Osteocyte (in vitro differentiated cells): Measurements from ENCODE around the gene KCNN1. TPM values are rescaled to one million over a fixed set of nuclear protein-coding genes. Genes with fewer than 3 reads are reported as not detected.
"Not testable (repeated sequence)": the region's sequence is repeated elsewhere in the genome, so short reads cannot be mapped to it uniquely, and the experiment has no call there.

Experiments used
- DNase-seq: peaks from one replicate; pipeline ENCODE4 v3.0.0; 2021; ENCODE audit warnings: mixed read lengths; ENCODE audit not compliant: unreplicated experiment; ENCODE audit errors: extremely low spot score
- H3K27ac Mint-ChIP-seq: one replicate; pipeline ENCODE4 v1.8.0; 2021; ENCODE audit warnings: mild to moderate bottlenecking, mixed read lengths; ENCODE audit not compliant: unreplicated experiment
- H3K27me3 Mint-ChIP-seq: one replicate; pipeline ENCODE4 v1.8.0; 2021; ENCODE audit warnings: mixed read lengths; ENCODE audit not compliant: unreplicated experiment
- H3K36me3 Mint-ChIP-seq: one replicate; pipeline ENCODE4 v1.8.0; 2021; ENCODE audit warnings: mixed read lengths; ENCODE audit not compliant: unreplicated experiment
- H3K4me1 Mint-ChIP-seq: one replicate; pipeline ENCODE4 v1.8.0; 2021; ENCODE audit warnings: mixed read lengths; ENCODE audit not compliant: unreplicated experiment
- H3K4me3 Mint-ChIP-seq: one replicate; pipeline ENCODE4 v1.8.0; 2021; ENCODE audit warnings: mild to moderate bottlenecking, moderate library complexity, mixed read lengths; ENCODE audit not compliant: unreplicated experiment
- H3K9me3 Mint-ChIP-seq: one replicate; pipeline ENCODE4 v1.8.0; 2021; ENCODE audit warnings: mixed read lengths; ENCODE audit not compliant: unreplicated experiment
- long read RNA-seq: library from polyadenylated mRNA; unstranded; transcript quantifications from one replicate; pipeline ENCODE4 v2.0.0, GENCODE V29; 2021
- total RNA-seq: library from RNA; stranded (reverse); gene quantifications from 2 replicates; pipeline ENCODE4 v1.2.1, GENCODE V29; 2021
- TF ChIP-seq, protein P1 (sequence below): fragments of 200-600 bp; sonication (generic); IDR thresholded peaks from 2 replicates; pipeline ENCODE4 v1.5.0; 2021; ENCODE audit warnings: antibody characterized with exemption, mild to moderate bottlenecking, moderate library complexity

KCNN1 gene
- not detected in 2 replicates for total RNA-seq
- long read RNA-seq, result 0 reads

DNA sequence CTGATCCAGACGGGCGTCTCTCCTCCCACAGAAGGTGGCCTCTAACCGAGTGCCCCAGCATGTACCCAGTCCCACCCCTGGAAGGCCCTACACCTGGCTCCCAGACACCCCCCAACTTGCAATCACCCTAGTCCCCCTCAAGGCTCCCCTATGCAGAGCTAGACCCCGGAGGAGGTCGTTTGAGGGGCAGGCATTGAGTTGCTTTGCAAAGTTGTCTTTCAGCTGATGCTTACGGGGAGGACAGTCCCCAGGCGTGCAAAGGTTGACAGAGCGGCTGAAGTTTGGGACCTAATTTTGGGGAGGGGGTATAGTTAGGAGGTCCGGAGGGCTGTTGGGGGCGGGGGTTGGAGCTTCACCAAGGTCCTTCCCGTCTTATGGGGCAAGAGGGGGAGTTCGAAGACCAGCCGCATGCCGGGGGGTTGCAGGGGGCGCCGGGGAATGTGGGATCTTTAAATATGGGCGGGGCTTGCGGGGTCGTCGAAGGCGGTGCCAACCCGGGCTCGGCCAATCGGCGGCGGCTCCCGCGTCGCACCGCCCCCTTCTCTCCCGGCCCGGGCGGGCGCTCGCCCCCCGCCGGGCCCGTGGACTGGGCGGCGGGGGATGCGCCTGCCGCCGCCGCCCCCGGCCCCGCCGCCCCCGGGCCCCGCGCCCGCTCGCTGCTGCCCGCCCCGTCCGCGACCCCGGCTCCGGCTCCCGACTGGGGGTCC, at the start of gene KCNN1:
Gene KCNN1, plus strand, starts transcription at position 558 of the 707 bp plus-strand sequence. CDS start 6,782 bp downstream, outside the sequence.
- DNase-seq, result no peak
- Mint-ChIP-seq H3K27me3 (peaks cover 45% of the 10 kb centered on the region), H3K9me3 (no peaks in the 10 kb centered on the region), H3K4me1 (peaks cover 7% of the 10 kb centered on the region), H3K36me3 (no peaks in the 10 kb centered on the region), H3K4me3 (peak within 1 kb of the TSS; percentile 52), H3K27ac (no peak within 1 kb of the TSS)
- TF ChIP-seq, protein P1, sequence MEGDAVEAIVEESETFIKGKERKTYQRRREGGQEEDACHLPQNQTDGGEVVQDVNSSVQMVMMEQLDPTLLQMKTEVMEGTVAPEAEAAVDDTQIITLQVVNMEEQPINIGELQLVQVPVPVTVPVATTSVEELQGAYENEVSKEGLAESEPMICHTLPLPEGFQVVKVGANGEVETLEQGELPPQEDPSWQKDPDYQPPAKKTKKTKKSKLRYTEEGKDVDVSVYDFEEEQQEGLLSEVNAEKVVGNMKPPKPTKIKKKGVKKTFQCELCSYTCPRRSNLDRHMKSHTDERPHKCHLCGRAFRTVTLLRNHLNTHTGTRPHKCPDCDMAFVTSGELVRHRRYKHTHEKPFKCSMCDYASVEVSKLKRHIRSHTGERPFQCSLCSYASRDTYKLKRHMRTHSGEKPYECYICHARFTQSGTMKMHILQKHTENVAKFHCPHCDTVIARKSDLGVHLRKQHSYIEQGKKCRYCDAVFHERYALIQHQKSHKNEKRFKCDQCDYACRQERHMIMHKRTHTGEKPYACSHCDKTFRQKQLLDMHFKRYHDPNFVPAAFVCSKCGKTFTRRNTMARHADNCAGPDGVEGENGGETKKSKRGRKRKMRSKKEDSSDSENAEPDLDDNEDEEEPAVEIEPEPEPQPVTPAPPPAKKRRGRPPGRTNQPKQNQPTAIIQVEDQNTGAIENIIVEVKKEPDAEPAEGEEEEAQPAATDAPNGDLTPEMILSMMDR, result no peak

DNA sequence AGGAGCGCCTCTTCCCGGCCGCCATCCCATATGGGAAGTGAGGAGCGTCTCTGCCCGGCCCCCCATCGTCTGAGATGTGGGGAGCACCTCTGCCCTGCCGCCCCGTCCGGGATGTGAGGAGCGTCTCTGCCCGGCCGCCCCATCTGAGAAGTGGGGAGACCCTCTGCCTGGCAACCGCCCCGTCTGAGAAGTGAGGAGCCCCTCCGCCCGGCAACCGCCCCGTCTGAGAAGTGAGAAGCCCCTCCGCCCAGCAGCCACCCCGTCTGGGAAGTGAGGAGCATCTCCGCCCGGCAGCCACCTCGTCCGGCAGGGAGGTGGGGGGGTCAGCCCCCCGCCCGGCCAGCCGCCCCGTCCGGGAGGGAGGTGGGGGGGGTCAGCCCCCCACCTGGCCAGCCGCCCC, 48.8 kb upstream of the KCNN1 start:
- H3K4me3 Mint-ChIP-seq, result not testable (repeated sequence)

DNA sequence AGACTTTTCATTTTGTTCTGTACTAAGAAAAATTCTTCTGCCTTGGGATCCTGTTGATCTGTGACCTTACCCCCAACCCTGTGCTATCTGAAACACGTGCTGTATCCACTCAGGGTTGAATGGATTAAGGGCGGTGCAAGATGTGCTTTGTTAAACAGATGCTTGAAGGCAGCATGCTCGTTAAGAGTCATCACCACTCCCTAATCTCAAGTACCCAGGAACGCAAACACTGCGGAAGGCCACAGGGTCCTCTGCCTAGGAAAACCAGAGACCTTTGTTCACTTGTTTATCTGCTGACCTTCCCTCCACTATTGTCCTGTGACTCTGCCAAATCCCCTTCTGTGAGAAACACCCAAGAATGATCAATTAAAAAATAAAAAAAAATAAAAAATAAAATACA, 47.8 kb upstream of the KCNN1 start:
- not testable (repeated sequence) for H3K27me3 Mint-ChIP-seq, DNase-seq, H3K36me3 Mint-ChIP-seq, H3K27ac Mint-ChIP-seq, H3K4me1 Mint-ChIP-seq, H3K4me3 Mint-ChIP-seq, H3K9me3 Mint-ChIP-seq

More for the DNA sequence above, 48.8 kb upstream of the KCNN1 start:
- H3K4me1 Mint-ChIP-seq, H3K9me3 Mint-ChIP-seq, H3K27me3 Mint-ChIP-seq, H3K36me3 Mint-ChIP-seq, H3K27ac Mint-ChIP-seq, DNase-seq: not testable (repeated sequence)

DNA sequence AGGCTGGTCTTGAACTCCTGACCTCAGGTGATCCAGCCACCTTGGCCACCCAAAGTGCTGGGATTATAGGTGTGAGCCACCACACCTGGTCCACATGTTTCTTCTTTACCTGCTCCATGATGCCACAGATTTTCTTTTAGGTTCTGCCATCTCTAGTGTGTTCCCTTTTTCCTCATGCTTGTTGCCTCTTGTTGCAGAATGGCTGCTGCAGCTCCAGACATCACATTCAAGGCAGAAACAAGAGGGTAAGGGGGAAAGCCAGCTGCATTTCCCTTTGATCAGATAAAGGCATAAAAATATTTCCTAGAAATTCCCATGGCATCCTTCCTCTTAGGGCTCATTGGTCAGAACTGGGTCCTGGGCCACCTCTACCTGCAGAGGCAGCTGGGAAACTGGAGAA, 46.4 kb upstream of the KCNN1 start:
- no peaks in the 10 kb centered on the region for H3K36me3 Mint-ChIP-seq
- no peaks in the 10 kb centered on the region for H3K9me3 Mint-ChIP-seq
- no peak overlapping the region for H3K4me3 Mint-ChIP-seq

DNA sequence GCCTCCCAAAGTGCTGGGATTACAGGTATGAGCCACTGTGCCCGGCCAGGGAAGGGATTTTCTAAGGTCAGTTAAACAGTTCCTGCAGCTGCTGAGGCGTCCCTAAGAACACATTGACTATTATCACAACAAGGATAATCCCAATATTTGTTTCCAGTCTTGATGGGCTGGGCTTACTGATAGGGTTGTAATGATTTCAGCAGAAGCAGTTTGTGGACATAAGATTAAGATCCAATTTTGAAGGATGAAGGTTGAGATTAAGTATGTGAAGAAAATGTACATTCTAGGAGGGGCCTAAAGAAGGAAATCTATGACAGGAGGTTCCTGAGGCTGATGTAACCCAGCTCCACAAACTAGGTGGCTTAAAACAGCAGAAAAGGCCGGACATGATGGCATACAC, 44.8 kb upstream of the KCNN1 start:
- DNase-seq, result no peak
- Mint-ChIP-seq H3K9me3 (no peaks in the 10 kb centered on the region), H3K4me3 (no peak overlapping the region), H3K27me3 (peaks cover 8% of the 10 kb centered on the region), H3K4me1 (no peaks in the 10 kb centered on the region), H3K27ac (no peak overlapping the region), H3K36me3 (no peaks in the 10 kb centered on the region)
- TF ChIP-seq, protein P1, result no peak

More for the DNA sequence above, 46.4 kb upstream of the KCNN1 start:
- no peak overlapping the region for H3K27ac Mint-ChIP-seq
- TF ChIP-seq, protein P1, result no peak
- peaks cover 4% of the 10 kb centered on the region for H3K27me3 Mint-ChIP-seq
- no peaks in the 10 kb centered on the region for H3K4me1 Mint-ChIP-seq
- DNase-seq, result no peak

DNA sequence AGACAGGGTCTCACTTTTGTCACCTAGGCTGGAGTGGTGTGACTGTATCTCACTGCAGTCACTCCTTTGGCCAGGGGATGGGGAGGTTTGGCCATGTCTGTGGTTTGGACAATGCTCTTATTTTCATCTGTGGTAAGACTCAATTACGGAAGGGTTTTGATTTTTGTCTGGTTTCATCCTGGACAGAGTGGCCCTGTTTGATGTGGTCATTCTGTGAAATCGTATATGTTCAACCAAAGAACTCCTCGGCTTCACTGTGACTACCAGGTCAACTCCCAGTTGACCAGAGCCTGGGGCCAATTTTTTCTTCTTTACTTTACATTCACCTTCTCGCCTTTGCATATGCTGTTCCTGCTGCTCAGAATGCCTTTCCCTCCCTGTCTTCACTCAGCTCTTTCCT, 40.9 kb upstream of the KCNN1 start:
- Mint-ChIP-seq H3K4me3 (no peak overlapping the region), H3K27ac (no peak overlapping the region), H3K4me1 (no peaks in the 10 kb centered on the region), H3K9me3 (no peaks in the 10 kb centered on the region), H3K27me3 (peaks cover 11% of the 10 kb centered on the region), H3K36me3 (no peaks in the 10 kb centered on the region)
- TF ChIP-seq, protein P1, result no peak
- DNase-seq, result no peak
